Fibroblast of villous mesenchyme (primary cell): ENCODE results near the gene GAS1. TPM values are rescaled to one million over a fixed set of nuclear protein-coding genes. Genes with fewer than 3 reads are reported as not detected.
A peak's percentile ranks its signal among the peaks of the same experiment; 100 is the strongest.

Source experiments
- DNase-seq: peaks from one replicate; pipeline ENCODE4 v3.0.0-alpha.2; 2010; ENCODE audit warnings: low read depth
- H3K4me3 ChIP-seq: 2 replicates; pipeline ENCODE4 v1.5.1; 2011; ENCODE audit warnings: low read depth, mild to moderate bottlenecking, low read length
- total RNA-seq: library from RNA; depleted of rRNA; stranded (reverse); fragments of >200 nt; gene quantifications from 2 replicates; pipeline ENCODE4 v1.2.3, GENCODE V29; 2012
- TF ChIP-seq, protein P1 (sequence below): IDR thresholded peaks from 2 replicates; pipeline ENCODE4 v1.5.1; 2012; ENCODE audit warnings: low read depth, mild to moderate bottlenecking, low read length; ENCODE audit not compliant: insufficient read depth

GAS1 gene
- total RNA-seq, 1 donor = 136 TPM

DNA sequence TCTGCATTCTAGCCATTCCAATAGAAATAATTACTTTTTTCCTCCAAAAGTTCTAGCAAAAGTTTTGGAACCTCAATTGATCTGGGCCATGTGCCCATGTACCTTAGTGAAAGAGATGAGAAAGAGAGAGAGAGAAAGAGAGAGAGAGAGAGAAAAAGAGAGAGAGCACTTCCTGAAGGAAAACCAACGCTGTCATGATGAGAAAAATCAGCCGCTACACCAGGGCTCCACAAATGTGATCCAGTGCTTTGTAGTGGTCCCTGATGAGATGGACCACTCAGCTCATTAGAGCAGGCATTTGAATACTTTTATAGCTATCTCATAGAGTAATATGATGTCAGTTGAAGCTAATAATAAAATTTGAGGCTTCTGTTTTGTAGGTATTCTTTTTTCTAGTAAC lies 7.7 kb upstream of the GAS1 start:
- TF ChIP-seq, protein P1, sequence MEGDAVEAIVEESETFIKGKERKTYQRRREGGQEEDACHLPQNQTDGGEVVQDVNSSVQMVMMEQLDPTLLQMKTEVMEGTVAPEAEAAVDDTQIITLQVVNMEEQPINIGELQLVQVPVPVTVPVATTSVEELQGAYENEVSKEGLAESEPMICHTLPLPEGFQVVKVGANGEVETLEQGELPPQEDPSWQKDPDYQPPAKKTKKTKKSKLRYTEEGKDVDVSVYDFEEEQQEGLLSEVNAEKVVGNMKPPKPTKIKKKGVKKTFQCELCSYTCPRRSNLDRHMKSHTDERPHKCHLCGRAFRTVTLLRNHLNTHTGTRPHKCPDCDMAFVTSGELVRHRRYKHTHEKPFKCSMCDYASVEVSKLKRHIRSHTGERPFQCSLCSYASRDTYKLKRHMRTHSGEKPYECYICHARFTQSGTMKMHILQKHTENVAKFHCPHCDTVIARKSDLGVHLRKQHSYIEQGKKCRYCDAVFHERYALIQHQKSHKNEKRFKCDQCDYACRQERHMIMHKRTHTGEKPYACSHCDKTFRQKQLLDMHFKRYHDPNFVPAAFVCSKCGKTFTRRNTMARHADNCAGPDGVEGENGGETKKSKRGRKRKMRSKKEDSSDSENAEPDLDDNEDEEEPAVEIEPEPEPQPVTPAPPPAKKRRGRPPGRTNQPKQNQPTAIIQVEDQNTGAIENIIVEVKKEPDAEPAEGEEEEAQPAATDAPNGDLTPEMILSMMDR = no peak
- no peak for DNase-seq
- no peak overlapping the region for H3K4me3 ChIP-seq

DNA sequence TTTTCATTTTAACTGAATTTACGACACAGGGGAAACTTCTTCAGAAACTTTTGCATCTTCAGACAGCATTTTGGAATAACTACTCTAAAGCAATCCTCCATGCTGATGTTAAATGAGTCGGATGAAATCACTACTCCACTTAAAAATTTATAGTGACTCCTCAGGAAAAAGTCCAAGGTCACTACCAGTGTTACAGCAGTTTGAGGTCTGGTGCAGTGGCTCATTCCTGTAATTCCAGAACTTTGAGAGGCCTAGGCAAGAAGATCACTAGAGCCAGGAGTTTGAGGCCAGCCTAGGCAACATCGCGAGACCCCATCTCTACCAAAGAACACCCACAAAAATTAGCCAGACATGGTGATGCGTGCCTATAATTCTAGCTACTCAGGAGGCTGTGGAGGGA lies 5.9 kb upstream of the GAS1 start:
- H3K4me3 ChIP-seq = no peak overlapping the region
- TF ChIP-seq, protein P1 = no peak
- no peak for DNase-seq

DNA sequence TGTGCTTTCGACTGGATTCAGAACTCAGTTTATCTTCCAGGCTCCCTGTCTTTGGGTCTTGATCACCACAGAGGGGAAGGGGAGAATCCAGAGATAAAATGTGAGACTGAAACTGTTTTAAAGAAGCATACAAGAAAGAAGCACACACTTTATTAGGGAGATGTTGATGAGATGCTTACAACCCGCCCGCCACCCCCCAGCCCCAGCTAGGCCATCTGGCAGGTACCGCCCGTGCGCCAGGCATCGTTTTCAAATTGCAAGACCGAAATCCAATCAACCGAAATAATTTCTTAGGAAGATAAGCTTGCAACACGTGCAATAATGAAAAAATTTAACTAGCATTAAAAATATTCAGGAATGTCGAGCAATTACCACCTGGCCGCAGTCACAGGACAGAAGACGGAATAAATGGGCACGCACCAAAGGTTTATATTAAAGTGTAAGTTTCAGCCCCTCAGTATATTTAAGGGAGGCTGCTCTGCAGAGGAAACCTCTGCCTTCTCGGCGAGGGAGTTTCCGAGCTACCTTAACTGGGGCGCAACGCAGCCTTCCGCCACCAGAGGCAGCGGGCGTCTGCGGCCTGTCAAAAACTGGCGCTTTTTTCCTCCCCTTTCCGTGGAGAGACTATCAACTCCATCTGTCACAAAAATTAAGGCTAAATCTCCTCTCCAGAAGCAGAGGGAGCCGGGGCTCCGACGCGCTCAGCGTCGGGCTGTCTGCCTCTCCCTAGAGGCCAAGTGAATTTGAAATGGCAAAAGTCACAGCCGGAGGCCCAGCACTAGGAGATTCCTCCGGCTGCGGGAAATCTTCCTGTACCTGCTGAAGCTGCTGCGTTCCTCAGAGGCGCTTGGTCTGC lies 996 bp upstream of the GAS1 start:
- TF ChIP-seq, protein P1 = peak; percentile 89
- peak overlapping the region; percentile 79 for H3K4me3 ChIP-seq
- DNase-seq = peak; percentile 80

DNA sequence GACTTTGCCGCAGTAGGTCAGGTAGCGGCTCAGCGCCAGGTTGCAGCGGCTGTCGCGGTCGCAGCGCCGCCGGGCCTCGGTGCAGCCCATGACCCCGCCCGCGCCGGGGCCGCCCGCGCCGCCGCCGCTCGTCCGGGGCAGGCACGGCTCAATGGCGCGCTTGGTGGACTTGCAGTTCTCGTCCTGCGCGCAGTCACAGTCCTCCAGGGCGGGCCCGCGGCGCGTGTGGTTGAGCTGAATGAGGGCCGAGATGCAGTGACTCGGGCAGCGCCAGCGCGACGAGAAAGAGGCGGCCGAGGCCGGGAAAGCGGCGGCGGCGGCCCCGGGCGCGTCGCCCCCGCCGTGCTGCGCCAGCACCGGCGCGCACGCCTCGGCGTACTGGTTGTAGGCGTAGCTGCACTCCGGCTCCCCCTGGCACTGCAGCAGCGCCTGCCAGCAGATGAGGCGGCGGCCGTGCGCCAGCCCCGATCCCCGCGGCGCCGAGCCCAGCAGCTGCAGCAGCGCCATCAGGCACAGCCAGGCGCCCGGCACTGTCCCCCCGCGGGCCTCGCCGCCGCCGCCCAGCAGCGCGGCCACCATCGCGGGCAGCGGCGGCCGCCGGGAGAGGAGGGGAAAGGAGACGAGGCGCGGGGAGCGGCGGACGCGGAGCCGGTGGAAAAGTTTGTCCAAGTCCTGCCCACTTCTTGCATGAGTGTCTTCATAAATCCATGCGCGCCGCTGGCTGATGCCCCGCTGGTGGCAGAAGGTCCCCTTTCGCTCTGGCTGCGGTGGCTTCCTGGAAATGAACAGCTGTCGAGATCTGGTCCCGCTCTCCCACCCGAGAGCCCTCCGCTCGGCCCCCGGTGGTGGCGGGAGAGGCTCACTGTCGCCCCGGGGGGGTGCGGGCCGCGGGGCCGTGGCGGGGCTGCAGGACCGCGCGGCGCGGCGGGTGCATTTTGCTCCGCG lies 833 bp downstream of the GAS1 start:
- peak; percentile 67 for DNase-seq
- H3K4me3 ChIP-seq = peak overlapping the region; percentile 79
- TF ChIP-seq, protein P1 = no peak

DNA sequence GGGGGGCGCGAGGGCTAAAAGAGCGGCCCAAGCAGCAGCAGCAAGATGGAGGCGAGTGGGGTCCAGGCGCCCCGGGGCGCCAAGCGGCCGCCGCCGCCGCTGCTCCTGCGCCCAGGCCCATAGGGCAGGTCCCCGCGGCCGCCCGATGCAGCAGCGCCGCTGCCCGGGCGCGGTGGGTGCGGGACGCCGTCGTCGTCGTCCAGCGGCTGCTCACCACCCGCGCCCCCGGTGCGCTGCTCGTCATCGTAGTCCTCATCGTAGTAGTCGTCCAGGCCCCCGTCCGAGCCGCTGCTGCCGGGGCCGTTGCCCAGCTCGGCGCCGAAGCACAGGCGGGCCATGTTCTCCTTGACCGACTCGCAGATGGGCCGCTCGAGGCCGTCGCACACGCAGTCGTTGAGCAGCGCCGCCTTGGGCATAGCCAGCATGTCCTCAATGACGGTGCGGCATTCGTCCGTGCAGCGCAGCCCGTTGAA lies 1.5 kb downstream of the GAS1 start:
- TF ChIP-seq, protein P1 = no peak
- DNase-seq = peak; percentile 24
- peak overlapping the region; percentile 79 for H3K4me3 ChIP-seq

DNA sequence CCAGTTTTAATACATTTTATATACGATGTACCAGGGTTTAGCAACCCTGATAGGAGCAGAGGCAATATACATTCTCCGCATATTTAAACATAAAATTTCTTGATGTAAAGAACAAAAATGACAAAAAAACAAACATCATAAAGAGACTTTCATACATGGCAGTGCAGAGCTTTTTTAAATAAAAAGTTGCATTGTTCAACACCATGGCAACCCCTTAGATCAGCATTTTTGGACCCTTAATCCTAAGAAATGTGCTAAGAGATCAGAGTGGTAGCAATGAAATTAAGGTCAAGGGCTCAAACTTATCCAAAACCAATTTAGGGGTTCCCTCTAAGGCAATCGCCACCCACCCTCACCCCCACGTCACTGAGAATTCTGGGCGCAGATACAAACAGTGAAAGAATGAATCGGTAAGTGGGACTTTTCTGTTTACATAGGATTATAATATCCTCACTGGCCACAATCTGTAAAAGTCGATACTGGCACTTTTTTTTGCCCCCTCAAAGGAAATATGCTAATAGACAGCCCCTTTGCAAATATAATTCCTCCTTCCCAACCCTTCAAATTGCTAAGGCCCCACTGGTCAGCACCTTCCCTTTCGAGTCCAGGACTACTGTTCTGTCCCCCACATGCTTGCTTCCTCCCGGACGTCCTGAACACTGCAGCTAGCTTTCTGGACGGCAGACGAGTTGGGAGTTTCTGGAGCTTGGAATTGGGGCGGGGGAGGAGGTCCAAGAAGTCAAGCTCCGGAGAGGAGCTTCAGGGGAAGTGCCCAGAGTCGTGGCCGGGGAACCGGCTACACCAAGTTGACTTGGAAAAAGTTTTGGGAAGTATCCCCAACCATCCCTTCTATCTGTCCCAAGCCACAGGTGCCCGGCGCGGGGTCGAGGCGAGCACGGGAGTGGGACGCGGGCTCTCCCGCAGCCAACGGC lies 2.2 kb downstream of the GAS1 start:
- peak overlapping the region; percentile 79 for H3K4me3 ChIP-seq
- no peak for DNase-seq
- TF ChIP-seq, protein P1 = no peak
